H9 (cell line): ENCODE results near the gene DOCK1. TPM values are rescaled to one million over a fixed set of nuclear protein-coding genes. Genes with fewer than 3 reads are reported as not detected.
A peak's percentile ranks its signal among the peaks of the same experiment; 100 is the strongest.

Experiments used
- DNase-seq: peaks from one replicate; pipeline ENCODE4 v3.0.0-alpha.2; 2017
- H2AFZ ChIP-seq: one replicate; pipeline ENCODE4 v1.6.1; 2013; ENCODE audit warnings: mild to moderate bottlenecking, low read length, control low read depth, moderate library complexity
- H2AK5ac ChIP-seq: 2 replicates; pipeline ENCODE4 v1.6.1; 2013; ENCODE audit warnings: low read length, control low read depth, mixed read lengths; ENCODE audit not compliant: insufficient read length
- H2BK120ac ChIP-seq: one replicate; pipeline ENCODE4 v1.6.1; 2013; ENCODE audit warnings: low read depth, mild to moderate bottlenecking, low read length, control low read depth, inconsistent platforms; ENCODE audit not compliant: poor library complexity, severe bottlenecking
- H2BK12ac ChIP-seq: 2 replicates; pipeline ENCODE4 v1.6.1; 2013; ENCODE audit warnings: low read length, control low read depth, mixed read lengths, low read depth; ENCODE audit not compliant: insufficient read length
- H2BK15ac ChIP-seq: 2 replicates; pipeline ENCODE4 v1.6.1; 2013; ENCODE audit warnings: low read depth, low read length, control low read depth
- H2BK20ac ChIP-seq: one replicate; pipeline ENCODE4 v1.6.1; 2013; ENCODE audit warnings: low read depth, mild to moderate bottlenecking, low read length, control low read depth, inconsistent platforms; ENCODE audit not compliant: poor library complexity, severe bottlenecking
- H2BK5ac ChIP-seq: 2 replicates; pipeline ENCODE4 v1.6.1; 2013; ENCODE audit warnings: low read length, control low read depth, mixed read lengths; ENCODE audit not compliant: insufficient read length
- H3K14ac ChIP-seq: 2 replicates; pipeline ENCODE4 v1.6.1; 2013; ENCODE audit warnings: low read length, control low read depth; ENCODE audit not compliant: insufficient read depth
- H3K18ac ChIP-seq: 2 replicates; pipeline ENCODE4 v1.6.1; 2013; ENCODE audit warnings: low read depth, mild to moderate bottlenecking, mixed read lengths, low read length, control low read depth; ENCODE audit not compliant: insufficient read length
- H3K23ac ChIP-seq: 2 replicates; pipeline ENCODE4 v1.6.1; 2013; ENCODE audit warnings: low read length, control low read depth, mixed read lengths, low read depth; ENCODE audit not compliant: insufficient read length
- H3K23me2 ChIP-seq: 2 replicates; pipeline ENCODE4 v1.6.1; 2013; ENCODE audit warnings: low read depth, mild to moderate bottlenecking, mixed read lengths, low read length, control low read depth; ENCODE audit not compliant: insufficient read length, poor library complexity, severe bottlenecking
- H3K27ac ChIP-seq: 2 replicates; pipeline ENCODE4 v1.5.1; 2013; ENCODE audit warnings: low read length, control low read depth, mixed read lengths, low read depth; ENCODE audit not compliant: insufficient read length
- H3K27me3 ChIP-seq: 2 replicates; pipeline ENCODE4 v1.6.1; 2013; ENCODE audit warnings: low read length, control low read depth, inconsistent platforms; ENCODE audit not compliant: insufficient read depth
- H3K4ac ChIP-seq: 2 replicates; pipeline ENCODE4 v1.6.1; 2013; ENCODE audit warnings: low read depth, mild to moderate bottlenecking, control low read depth, inconsistent platforms, low read length, moderate library complexity
- H3K4me1 ChIP-seq: 2 replicates; pipeline ENCODE4 v1.6.1; 2013; ENCODE audit warnings: low read length, control low read depth, inconsistent platforms; ENCODE audit not compliant: insufficient read depth
- H3K4me2 ChIP-seq: 2 replicates; pipeline ENCODE4 v1.6.1; 2013; ENCODE audit warnings: low read length, control low read depth, mixed read lengths; ENCODE audit not compliant: insufficient read length, insufficient read depth
- H3K56ac ChIP-seq: 2 replicates; pipeline ENCODE4 v1.6.1; 2013; ENCODE audit warnings: low read depth, mild to moderate bottlenecking, mixed read lengths, low read length, control low read depth; ENCODE audit not compliant: insufficient read length
- H3K79me1 ChIP-seq: 2 replicates; pipeline ENCODE4 v1.6.1; 2013; ENCODE audit warnings: low read depth, mild to moderate bottlenecking, moderate library complexity, low read length, control low read depth, inconsistent platforms; ENCODE audit not compliant: insufficient read depth, poor library complexity, severe bottlenecking
- H3K79me2 ChIP-seq: 2 replicates; pipeline ENCODE4 v1.6.1; 2013; ENCODE audit warnings: low read length, control low read depth, inconsistent platforms; ENCODE audit not compliant: insufficient read depth
- H3K9ac ChIP-seq: 2 replicates; pipeline ENCODE4 v1.6.1; 2013; ENCODE audit warnings: low read length, control low read depth, mixed read lengths; ENCODE audit not compliant: insufficient read length; ENCODE audit errors: extremely low read depth
- H3K9me3 ChIP-seq: one replicate; pipeline ENCODE4 v1.6.1; 2013; ENCODE audit warnings: low read depth, low read length, inconsistent platforms; ENCODE audit not compliant: control insufficient read depth
- H3T11ph ChIP-seq: one replicate; pipeline ENCODE4 v1.6.1; 2013; ENCODE audit warnings: mild to moderate bottlenecking, low read length, control low read depth, inconsistent platforms
- H4K20me1 ChIP-seq: one replicate; pipeline ENCODE4 v1.6.1; 2013; ENCODE audit not compliant: control insufficient read depth, insufficient read length, insufficient read depth
- H4K5ac ChIP-seq: 2 replicates; pipeline ENCODE4 v1.6.1; 2013; ENCODE audit warnings: low read depth, mild to moderate bottlenecking, mixed read lengths, low read length, control low read depth; ENCODE audit not compliant: insufficient read length
- H4K8ac ChIP-seq: replicated peaks from 2 replicates; pipeline ENCODE4 v1.6.1; 2013; ENCODE audit warnings: low read length, control low read depth, mixed read lengths, low read depth; ENCODE audit not compliant: insufficient read length
- H4K91ac ChIP-seq: 2 replicates; pipeline ENCODE4 v1.6.1; 2013; ENCODE audit warnings: low read depth, mild to moderate bottlenecking, moderate library complexity, mixed read lengths, low read length, control low read depth; ENCODE audit not compliant: insufficient read length
- H3K27ac Mint-ChIP-seq, 3 experiments: 2 replicates in 2 of 3; 3 replicates in 1 of 3; pipeline ENCODE4 v1.8.0; 2020 to 2021; ENCODE audit warnings: mixed read lengths in 3 of 3, mild to moderate bottlenecking in 1 of 3, moderate library complexity in 1 of 3
- H3K27me3 Mint-ChIP-seq: 2 replicates; pipeline ENCODE4 v1.8.0; 2021; ENCODE audit warnings: low read depth, mild to moderate bottlenecking, moderate library complexity, mixed read lengths
- H3K36me3 Mint-ChIP-seq, 3 experiments: 2 replicates in 2 of 3; 3 replicates in 1 of 3; pipeline ENCODE4 v1.8.0; 2020 to 2021; ENCODE audit warnings: low read depth in 3 of 3, mixed read lengths in 3 of 3; ENCODE audit not compliant: insufficient read depth in 1 of 3
- H3K4me1 Mint-ChIP-seq, 2 experiments: 2 replicates each; pipeline ENCODE4 v1.8.0; 2020; ENCODE audit warnings: mixed read lengths in 2 of 2
- H3K4me3 Mint-ChIP-seq, 2 experiments: 2 replicates in 1 of 2; 3 replicates in 1 of 2; pipeline ENCODE4 v1.8.0; 2020 to 2021; ENCODE audit warnings: mild to moderate bottlenecking in 2 of 2, mixed read lengths in 2 of 2, moderate library complexity in 1 of 2
- H3K9me3 Mint-ChIP-seq, 2 experiments: 2 replicates in 1 of 2; 3 replicates in 1 of 2; pipeline ENCODE4 v1.8.0; 2020; ENCODE audit warnings: mild to moderate bottlenecking in 2 of 2, mixed read lengths in 2 of 2, moderate library complexity in 1 of 2
- CTCF ChIP-seq: fragments of 200-600 bp; sonication (generic); conservative IDR thresholded peaks from 3 replicates; pipeline ENCODE4 v1.8.0; 2021; ENCODE audit warnings: antibody characterized with exemption, mild to moderate bottlenecking
- WGBS: extraction: QIAGEN DNeasy Blood & Tissue Kit; methylation state at CpG from one replicate; pipeline ENCODE4 v1.1.7; 2013; ENCODE audit warnings: missing lambda C conversion rate, low lambda C conversion rate, mixed read lengths; ENCODE audit not compliant: insufficient read length; ENCODE audit errors: extremely low coverage; 5-methylcytosine and 5-hydroxymethylcytosine counted together
- total RNA-seq: library from RNA; stranded (reverse); gene quantifications from 2 replicates; pipeline ENCODE4 v1.2.1, GENCODE V29; 2021

Gene DOCK1
- total RNA-seq, 1 experiment from 2014 or later: 57.0 TPM

DNA sequence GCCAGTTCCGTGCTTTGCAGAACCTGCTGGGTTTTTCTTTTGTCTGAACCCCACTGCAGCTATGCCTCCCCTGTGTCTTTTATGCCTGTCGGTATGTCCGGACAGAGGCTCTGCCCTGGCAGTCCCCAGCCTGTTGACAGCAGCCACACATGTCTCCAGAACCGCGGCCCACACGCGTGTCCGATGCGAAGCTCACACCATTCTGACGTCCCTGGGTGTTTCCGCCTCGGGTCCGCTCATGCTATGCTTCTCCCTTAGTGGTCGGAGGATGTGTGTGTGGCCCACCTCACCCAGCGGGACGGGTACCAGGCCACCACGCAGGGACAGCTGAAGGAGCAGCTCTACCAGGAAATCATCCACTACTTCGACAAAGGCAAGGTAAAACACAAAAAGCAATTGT lies 479.3 kb downstream of the DOCK1 start:
- Histone ChIP-seq H4K8ac (no peak overlapping the region), H3K9ac (no peak overlapping the region), H4K20me1 (no peaks in the 10 kb centered on the region), H2BK12ac (no peak overlapping the region), H3K27ac (no peak overlapping the region), H2BK5ac (no peak overlapping the region), H3K27me3 (no peaks in the 10 kb centered on the region), H2BK20ac (no peak overlapping the region), H3K23ac (no peak overlapping the region), H2BK120ac (no peak overlapping the region), H3K14ac (no peak overlapping the region; the same call in 1 of the 2 replicates), H3K79me2 (no peaks in the 10 kb centered on the region), H2AK5ac (no peak overlapping the region), H4K91ac (no peak overlapping the region), H3T11ph (no peak overlapping the region), H3K79me1 (no peaks in the 10 kb centered on the region), H3K56ac (no peak overlapping the region), H3K18ac (no peak overlapping the region), H3K4me2 (no peak overlapping the region), H3K4ac (no peak overlapping the region), H2AFZ (no peak overlapping the region), H2BK15ac (no peak overlapping the region), H3K9me3 (no peaks in the 10 kb centered on the region), H3K23me2 (peaks cover 6% of the 10 kb centered on the region), H4K5ac (no peak overlapping the region), H3K4me1 (peaks cover 7% of the 10 kb centered on the region; the same call in 1 of the 2 replicates)
- Mint-ChIP-seq H3K4me1 (peaks cover 13 to 14% of the 10 kb centered on the region in 2 experiments), H3K27me3 (no peaks in the 10 kb centered on the region), H3K4me3 (no peak overlapping the region), H3K9me3 (no peaks in the 10 kb centered on the region), H3K36me3 (peaks cover 7 to 29% (median 20%) of the 10 kb centered on the region in 3 experiments; a peak in 6 of 7 replicates), H3K27ac (peak overlapping the region in 2 of 3 experiments; percentile 31 to 57; a peak in 2 of 7 replicates)
- DNase-seq: no peak
- no CpG with 5 or more reads among the region's 18 CpGs for WGBS
- TF ChIP-seq CTCF: no peak
